ENCODE data around the gene SLF1. TPM values are rescaled to one million over a fixed set of nuclear protein-coding genes. Genes with fewer than 3 reads are reported as not detected.

The SLF1 gene
- total and polyA plus RNA-seq, 9 donors = 2.4 to 11.2 (median 4.9) TPM

DNA sequence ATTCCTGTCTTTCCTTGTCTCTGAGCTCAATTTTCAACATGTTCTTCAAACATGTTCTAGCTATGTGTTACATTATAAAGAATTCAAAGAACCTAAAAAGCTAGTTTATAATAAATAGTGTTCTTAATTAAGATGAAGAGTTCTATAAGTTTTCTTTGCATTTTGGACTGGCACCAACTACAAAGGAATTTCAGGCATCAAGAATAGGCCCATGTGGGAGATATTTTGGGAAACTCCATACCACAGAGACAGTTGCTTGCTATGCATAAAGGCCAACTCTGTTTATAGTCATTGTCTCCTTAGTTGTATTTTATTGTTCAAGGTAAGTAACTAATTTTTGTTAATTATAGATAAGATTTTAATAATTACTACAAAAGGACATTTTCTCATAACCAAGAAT, 4.5 kb downstream of the SLF1 start:
- intact Hi-C loops (cut with DNase I) = no loop called here
- Histone ChIP-seq H3K9me3 (no peaks in the 10 kb centered on the region), H3K27ac (no peak overlapping the region), H3K4me1 (ENCODE audit: insufficient read depth) (no peaks in the 10 kb centered on the region), H3K36me3 (no peaks in the 10 kb centered on the region), H3K27me3 (no peaks in the 10 kb centered on the region), H3K4me3 (no peak overlapping the region)
- DNase-seq = no peak
- TF ChIP-seq, protein P1, sequence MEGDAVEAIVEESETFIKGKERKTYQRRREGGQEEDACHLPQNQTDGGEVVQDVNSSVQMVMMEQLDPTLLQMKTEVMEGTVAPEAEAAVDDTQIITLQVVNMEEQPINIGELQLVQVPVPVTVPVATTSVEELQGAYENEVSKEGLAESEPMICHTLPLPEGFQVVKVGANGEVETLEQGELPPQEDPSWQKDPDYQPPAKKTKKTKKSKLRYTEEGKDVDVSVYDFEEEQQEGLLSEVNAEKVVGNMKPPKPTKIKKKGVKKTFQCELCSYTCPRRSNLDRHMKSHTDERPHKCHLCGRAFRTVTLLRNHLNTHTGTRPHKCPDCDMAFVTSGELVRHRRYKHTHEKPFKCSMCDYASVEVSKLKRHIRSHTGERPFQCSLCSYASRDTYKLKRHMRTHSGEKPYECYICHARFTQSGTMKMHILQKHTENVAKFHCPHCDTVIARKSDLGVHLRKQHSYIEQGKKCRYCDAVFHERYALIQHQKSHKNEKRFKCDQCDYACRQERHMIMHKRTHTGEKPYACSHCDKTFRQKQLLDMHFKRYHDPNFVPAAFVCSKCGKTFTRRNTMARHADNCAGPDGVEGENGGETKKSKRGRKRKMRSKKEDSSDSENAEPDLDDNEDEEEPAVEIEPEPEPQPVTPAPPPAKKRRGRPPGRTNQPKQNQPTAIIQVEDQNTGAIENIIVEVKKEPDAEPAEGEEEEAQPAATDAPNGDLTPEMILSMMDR (IDR thresholded peaks at IDR 0.05) = no peak
- TF ChIP-seq POLR2A (IDR thresholded peaks at IDR 0.05) (no peak), EP300 (IDR thresholded peaks at IDR 0.05) (no peak)

DNA sequence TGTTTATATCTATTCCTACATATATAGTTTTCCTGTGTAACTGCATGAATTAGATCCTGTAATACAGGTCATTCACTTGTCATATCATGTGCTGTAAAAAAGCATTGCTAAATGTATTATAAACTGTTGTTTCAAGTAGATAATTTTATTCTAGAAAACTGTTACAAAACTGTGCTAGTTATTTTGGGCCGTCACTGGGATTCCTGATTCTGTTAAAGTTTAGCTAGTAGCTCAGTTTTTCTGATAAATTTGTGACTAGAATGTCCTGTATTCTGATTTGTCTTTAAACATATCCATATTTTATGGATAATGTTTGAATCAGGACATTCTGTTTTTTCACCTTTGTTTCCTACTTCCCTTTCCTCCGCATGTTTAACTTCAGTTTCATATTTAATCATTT, 5.4 kb downstream of the SLF1 start:
- no peaks in the 10 kb centered on the region for H3K9me3 ChIP-seq
- H3K4me3 ChIP-seq = no peak overlapping the region
- WGBS, 3 donors = 83 to 90% (median 89%) methylated on average over 2 of the region's 2 CpGs
- TF ChIP-seq POLR2A (IDR thresholded peaks at IDR 0.05) = no peak
- TF ChIP-seq EP300 (IDR thresholded peaks at IDR 0.05) = no peak
- TF ChIP-seq, protein P1 (IDR thresholded peaks at IDR 0.05) = no peak
- intact Hi-C loops (cut with DNase I) = no loop called here
- no peak overlapping the region for H3K27ac ChIP-seq
- no peaks in the 10 kb centered on the region for H3K36me3 ChIP-seq
- no peaks in the 10 kb centered on the region for H3K27me3 ChIP-seq
- H3K4me1 ChIP-seq (ENCODE audit: insufficient read depth) = no peaks in the 10 kb centered on the region
- no peak for DNase-seq

DNA sequence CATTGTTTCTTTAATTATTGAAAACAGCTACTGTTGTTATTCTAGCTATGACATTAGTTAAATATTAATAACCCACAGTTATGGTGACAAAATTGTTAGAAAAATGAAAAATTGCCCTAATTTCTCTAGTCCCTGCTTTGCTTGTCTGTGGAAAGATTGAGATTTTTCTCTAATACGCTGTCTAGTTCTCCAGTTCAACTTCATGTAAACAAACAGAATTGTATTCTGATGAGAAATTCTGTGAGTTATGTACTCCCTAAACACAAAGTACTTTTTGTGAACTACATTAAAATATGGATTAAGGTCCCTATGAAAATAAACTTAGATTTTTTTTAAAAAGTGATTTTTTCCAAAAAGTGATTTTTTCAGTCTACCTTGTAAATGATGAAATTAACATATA, 8.7 kb downstream of the SLF1 start:
- WGBS, 3 donors = 93 to 98% (median 97%) methylated on average over 1 of the region's 1 CpG

DNA sequence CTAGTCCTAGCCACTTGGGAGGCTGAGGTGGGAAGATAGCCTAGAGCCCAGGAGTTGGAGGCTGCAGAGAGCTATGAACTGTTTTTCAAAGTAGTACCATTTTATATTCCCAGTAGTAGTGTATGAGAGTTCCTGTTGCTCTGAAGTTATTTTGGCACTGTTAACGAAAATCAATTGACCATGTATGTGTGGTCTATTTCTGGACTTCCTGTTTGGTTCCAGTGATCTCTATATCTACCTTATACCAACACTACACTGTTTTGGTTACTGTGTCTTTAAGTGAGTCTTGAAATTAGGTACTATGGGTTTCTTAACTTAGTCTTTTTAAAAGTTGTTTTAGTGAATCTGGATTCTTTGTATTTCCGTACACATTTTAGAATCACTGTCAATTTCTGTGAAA, 13.6 kb downstream of the SLF1 start:
- intact Hi-C loops (cut with DNase I) = no loop called here
- DNase-seq = no peak
- Histone ChIP-seq H3K27me3 (no peaks in the 10 kb centered on the region), H3K36me3 (no peaks in the 10 kb centered on the region), H3K27ac (no peak overlapping the region), H3K4me3 (no peak overlapping the region), H3K4me1 (ENCODE audit: insufficient read depth) (no peaks in the 10 kb centered on the region), H3K9me3 (no peaks in the 10 kb centered on the region)
- 85 to 91% (median 86%) methylated on average over 2 of the region's 2 CpGs for WGBS, 3 donors
- TF ChIP-seq EP300 (IDR thresholded peaks at IDR 0.05) (no peak), POLR2A (IDR thresholded peaks at IDR 0.05) (no peak)
- TF ChIP-seq, protein P1 (IDR thresholded peaks at IDR 0.05) = no peak

More for the DNA sequence above, 8.7 kb downstream of the SLF1 start:
- no peak for DNase-seq
- intact Hi-C loops (cut with DNase I) = no loop called here
- TF ChIP-seq POLR2A (IDR thresholded peaks at IDR 0.05) (no peak), EP300 (IDR thresholded peaks at IDR 0.05) (no peak)
- TF ChIP-seq, protein P1 (IDR thresholded peaks at IDR 0.05) = no peak
- Histone ChIP-seq H3K27ac (no peak overlapping the region), H3K36me3 (no peaks in the 10 kb centered on the region), H3K4me1 (ENCODE audit: insufficient read depth) (no peaks in the 10 kb centered on the region), H3K4me3 (no peak overlapping the region), H3K27me3 (no peaks in the 10 kb centered on the region), H3K9me3 (no peaks in the 10 kb centered on the region)

DNA sequence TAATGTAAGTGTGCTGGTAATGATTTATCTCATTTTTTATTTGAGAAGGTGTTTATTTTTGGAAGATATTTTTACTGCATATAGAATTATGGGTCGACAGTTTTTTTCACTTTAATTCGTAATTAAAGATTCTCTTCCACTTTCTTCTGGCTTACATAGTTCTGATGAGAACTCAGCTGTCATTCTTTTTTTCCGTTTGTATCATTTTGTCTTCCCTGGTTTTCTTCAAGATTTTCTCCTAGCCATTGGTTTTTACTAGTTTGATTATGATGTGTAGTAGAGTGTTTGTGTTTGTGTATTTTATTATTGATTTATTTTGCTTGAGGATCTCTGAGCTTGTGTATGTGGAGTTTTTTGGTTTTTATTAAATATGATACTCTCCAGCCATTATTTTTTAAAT, 21.7 kb downstream of the SLF1 start:
- intact Hi-C loops (cut with DNase I) = no loop called here
- 92 to 99% (median 98%) methylated on average over 3 of the region's 3 CpGs for WGBS, 3 donors
- no peaks in the 10 kb centered on the region for H3K36me3 ChIP-seq
- no peak overlapping the region for H3K4me3 ChIP-seq
- H3K9me3 ChIP-seq = no peaks in the 10 kb centered on the region
- no peak for DNase-seq
- no peak overlapping the region for H3K27ac ChIP-seq
- TF ChIP-seq EP300 (IDR thresholded peaks at IDR 0.05) (no peak), POLR2A (IDR thresholded peaks at IDR 0.05) (no peak)
- TF ChIP-seq, protein P1 (IDR thresholded peaks at IDR 0.05) = no peak
- H3K4me1 ChIP-seq (ENCODE audit: insufficient read depth) = no peaks in the 10 kb centered on the region
- H3K27me3 ChIP-seq = no peaks in the 10 kb centered on the region

All from ovary (tissue), 9 donors.